GM19238 (cell line): ENCODE results near the gene BTG2.
"Not testable (repeated sequence)": the region's sequence is repeated elsewhere in the genome, so short reads cannot be mapped to it uniquely, and the experiment has no call there.

Experiments used
- DNase-seq: peaks from one replicate; pipeline ENCODE4 v3.0.0; 2011; ENCODE audit warnings: low spot score; ENCODE audit not compliant: insufficient read length

BTG2 gene

DNA sequence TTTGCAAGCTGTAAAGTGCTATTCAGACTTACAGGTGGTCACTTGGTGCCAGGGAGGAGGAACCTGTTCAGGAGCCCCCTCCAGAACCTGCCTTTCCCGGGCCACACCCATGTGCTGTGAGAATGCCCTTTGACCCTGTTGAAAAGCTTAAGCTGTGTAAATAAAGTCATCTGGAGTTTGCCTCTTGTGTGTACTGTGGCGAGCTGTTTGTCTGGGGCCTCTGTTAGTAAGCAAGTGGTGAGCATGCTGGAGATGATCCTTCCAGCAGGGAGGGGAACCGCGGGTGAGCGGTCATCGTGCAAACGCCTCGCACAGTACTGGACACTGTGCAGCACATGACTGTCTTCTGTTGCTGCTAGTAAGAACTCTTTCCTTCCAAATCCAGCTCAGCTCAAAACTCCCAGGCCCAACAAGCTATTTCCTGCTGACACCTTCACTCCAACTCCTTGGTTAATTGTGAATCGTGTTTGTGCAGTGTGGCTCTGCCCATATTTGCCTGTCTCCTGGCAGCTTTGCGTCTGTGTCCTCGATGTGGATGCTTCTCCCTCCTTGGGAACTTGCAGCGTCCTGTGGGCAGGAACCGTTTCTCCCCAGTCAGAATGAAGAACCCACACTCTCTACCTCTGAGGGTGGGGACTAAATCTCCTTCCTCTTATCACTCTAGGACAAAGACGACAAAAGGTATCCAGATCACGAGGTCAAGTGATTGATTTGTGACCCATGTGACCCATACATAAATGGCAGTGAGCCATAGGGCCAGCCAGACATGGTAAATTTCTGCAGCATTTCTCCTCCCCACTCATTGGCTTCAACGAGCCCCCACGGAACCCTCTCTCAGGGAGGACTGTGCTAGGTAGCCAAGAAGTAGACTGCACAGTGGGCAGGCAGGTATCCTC is 13.9 kb upstream of the BTG2 start:
- DNase-seq: no peak

DNA sequence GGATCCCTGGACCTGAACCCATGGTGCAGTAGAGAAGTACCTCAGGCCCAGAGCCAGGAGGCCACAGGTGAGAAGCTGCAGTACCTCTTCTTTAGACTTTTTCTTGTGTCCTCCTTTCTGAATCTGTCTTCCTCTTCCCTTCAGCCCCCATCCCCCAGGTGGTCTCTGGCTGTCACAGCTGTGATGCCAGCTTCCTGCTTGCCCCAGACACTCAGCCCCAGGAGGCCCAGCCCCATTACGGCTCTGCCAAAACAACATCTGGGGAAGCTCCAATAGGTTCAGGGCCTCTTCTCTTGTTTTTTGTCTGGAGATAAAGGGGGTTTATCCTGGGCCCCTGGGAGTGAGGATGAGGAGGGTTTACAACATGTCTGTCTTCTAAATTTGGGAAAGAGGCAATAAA is 9.5 kb upstream of the BTG2 start:
- no peak for DNase-seq

DNA sequence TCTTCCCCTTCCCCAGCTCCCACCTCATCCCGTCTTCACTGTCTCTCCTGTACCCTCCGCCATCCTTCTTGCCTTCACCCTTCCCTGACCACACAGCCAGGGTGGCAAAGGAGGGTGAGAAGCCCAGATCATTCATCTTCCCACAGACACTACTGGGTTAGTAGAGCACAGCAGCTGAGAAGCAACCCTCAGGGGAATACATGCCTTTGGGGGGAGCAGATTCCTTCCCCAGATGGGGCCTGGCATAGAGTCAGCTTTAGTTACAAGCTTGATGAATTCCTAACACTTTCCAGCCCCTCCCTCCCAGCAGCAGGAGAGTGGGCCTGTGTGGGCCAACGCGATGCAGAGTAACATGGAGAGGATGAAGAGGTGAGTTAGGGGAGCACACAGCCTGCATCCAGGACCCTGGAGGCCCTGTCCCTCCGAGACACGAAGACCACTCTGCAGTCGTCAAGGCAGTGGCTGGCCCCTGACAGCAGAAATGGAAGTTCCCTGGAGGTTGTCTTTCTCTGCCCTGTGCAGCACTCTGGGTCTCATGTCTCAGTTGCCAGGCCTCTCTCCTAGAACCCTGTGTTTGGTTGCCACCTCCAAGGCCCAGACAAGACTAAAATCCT is 8.8 kb upstream of the BTG2 start:
- no peak for DNase-seq

DNA sequence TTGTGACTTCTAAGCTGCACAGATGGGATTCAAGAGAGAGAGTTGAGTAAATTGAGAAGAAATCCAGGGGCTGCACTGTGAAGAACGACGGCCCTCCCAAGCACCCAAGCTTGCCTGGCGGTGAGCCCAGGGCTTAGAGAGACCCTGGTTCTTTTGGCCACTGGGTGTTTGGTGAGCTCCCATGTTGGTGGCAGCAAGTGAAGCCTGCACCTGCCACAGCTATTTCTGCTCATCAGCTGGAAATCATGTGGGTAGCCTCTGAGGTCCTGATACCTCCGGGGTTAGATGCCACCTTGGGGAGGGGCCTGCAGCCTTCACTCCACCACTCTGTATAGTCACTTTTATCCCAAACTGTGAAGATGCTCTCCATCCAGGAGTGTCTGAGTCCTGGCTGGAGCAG is 6.2 kb upstream of the BTG2 start:
- DNase-seq: no peak

DNA sequence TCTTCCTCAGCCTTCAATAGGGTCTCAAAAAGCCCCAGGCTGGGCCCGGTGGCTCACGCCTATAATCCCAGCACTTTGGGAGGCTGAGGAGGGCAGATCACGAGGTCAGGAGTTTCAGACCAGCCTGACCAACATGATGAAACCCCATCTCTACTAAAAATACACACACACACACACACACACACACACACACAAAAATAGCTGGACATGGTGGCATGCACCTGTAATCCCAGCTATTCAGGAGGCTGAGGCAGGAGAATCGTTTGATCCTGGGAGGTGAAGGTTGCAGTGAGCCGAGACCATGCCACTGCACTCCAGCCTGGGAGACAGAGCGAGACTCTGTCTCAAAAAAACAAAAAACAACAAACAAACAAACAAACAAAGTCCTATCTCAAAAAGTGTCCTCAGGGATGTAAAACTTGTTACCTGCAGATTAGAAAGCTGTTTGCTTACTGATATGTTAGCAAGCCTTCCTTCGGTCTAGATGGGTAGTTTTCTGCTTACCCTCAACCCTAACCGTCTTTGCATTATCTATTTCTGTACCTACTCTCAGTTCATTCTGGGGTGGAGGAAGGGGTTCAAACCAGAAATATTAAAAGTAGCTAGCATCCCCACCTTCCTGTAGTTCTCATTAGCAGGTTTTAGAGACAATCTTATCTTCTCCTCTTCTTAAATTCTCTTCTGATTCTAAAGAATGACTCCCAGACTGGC is 5.4 kb upstream of the BTG2 start:
- not testable (repeated sequence) for DNase-seq

DNA sequence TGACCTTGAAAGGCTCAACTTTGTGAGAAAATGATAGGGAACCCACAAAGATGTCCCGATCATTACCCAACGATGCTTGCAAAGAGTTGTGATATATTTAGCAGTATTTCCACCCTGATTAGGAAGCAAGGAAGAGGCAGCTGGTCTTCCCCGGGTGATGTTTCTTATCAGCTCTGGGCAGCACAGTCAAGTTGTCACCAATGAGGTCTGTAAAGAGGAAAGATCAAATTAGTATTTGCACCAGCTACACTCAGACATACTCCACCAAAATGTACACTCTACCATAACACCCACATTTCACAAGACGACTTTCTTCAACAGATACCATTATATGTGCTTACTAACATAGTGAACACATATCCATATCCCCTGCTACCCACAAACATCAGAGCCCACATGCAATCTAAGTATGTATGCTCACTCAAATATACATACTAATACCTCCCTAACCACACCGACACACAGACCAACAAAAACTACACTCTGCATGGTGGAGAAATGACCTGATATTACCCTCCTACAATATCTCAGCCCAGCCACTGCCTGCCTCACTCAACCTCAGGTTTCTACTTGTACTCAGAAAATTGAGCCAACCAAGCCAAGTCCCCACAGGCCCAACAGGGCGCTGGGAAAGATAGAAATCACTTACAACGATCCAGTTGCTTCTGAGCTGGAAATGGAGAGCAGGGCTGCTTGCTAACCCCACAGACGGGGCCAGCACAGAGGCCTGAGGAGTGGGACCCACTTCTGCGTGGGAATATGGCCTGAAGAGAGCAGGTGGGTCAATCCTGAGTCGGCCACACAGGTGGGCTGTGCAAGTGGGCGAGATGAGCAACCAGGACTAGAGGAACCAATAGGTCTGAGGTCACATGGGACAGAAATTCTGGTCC is 4.6 kb upstream of the BTG2 start:
- DNase-seq: no peak

DNA sequence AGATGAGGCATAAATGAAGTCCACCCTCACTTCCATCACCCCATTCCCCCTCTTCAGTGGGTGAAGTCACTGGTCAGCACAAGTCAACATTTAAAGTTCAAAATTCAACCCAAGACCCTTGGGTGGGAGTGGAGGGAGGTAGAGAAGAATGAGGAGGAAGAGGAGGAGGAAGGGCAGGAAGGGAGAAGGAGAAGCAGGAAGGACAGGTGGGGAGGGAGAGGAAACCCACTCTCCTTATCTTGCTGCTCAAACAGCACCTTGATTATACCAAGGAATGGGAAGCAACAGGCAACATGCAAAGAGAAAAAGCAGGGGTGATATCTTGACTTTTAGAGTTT is 4.0 kb upstream of the BTG2 start:
- no peak for DNase-seq

DNA sequence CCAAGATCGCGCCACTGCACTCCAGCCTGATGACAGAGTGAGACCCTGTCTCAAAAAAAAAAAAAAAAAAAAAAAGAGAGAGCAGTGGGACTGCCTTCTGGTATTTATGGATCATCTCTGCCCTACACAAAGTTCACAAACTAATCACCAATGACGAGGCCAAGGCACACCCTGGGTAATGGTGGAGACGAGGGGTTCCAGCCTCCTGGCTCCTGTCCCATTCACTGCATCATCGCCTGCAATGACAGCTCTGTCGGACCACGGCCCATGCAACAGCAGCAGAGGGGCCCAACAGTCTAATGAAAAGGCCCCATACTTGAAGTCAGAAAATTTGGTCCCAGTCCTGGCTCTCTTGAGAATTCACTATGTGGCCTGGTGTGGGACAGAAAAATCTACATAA is 2.9 kb upstream of the BTG2 start:
- no peak for DNase-seq

DNA sequence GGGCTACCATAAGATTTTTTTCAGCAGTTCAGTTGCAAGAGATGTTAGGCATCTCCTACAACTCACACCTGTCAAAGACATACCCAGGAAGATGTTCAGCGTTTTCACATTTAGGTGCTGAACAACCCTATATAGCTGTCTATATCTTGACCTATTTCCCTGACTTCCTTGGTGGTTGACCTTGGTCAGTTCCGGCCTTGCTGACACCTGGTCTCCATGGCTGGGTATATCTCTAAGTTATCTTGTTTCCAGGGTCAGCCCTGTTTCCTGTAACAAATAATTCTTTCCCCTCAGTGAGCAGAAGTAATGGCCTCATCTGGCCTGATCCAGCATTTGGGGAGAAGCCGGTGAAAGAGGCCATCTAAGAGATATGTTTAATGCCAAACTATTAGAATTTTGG is 2.4 kb upstream of the BTG2 start:
- DNase-seq: no peak

DNA sequence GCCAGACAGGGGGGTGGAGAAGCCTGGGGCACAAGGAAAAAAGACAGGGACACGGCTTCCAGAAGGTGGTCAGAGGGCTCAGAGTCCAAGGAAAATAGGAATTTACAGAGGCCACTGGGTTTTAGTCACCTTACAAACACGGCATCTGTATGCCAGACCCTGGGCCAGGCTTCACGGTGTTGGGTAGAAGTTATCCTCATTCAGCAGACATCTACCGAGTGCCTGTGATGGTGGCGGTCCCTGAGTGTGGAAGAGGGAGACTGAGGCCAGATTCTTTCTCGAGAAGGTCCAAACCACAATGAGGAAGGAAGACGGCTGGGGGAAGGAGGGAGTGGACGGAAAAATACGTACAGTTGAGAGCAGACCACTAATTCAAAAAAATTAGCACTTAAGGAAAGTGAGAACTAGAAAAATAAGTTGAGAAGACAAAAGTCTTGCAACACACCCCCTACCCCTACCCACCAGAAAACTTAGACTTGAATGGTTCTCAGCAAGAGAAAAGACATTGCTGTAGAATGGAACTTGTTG is 864 bp upstream of the BTG2 start:
- DNase-seq: no peak

DNA sequence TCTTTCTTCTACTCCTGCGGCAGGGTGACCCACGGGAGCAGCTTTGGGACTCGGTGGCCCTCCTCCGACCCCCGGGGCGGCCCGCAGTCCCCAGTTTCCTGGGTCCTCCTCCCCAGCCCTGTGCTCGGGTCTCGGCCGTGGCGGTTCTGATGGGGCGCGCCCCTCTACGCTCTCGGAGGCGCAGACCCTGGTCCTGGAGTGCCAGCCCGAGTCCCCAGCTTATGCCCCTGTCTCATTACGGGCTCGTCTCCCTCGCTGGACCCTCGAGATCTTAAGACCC is 430 bp downstream of the BTG2 start:
- no peak for DNase-seq

DNA sequence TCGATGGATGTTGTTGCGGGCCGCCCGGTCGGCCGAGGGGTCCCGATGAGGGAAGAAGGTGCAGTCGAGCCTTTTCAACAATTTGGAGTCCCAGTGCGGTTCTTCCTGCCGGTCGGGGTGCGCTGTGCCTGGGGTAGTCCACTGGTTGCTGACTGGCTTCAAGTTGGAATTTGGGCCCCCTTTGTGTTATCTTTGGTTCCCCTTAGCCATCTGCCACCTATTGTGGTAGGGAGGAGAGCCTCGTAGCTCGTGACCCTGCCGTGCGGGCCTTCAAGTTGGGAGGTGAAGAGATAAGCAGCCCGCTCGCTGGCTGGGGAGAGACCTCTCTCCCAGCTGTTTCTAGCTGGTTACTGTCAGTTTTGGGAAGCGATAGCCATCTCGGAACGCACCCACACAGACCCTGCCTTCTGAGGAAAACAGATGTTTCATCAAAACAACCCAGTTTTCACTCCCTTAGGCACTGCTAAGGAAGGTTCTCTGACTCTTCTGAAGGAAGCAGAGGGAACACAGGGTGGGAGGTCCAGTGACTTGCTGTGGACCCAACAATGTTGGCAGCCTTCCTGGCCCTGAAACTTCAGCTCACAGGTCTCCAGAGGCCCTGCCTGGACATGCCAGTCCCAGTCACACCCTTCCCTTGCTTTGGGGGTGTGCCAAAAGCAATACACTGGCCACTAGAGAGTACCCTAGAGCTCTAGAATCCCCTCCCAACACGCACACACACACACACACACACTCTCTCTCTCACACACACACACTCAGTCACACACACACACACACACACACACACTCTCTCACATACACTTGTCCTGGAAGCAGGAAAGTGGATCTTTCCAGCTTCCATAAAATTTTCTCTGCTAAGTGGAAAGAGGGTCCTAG is 1.0 kb downstream of the BTG2 start:
- no peak for DNase-seq

DNA sequence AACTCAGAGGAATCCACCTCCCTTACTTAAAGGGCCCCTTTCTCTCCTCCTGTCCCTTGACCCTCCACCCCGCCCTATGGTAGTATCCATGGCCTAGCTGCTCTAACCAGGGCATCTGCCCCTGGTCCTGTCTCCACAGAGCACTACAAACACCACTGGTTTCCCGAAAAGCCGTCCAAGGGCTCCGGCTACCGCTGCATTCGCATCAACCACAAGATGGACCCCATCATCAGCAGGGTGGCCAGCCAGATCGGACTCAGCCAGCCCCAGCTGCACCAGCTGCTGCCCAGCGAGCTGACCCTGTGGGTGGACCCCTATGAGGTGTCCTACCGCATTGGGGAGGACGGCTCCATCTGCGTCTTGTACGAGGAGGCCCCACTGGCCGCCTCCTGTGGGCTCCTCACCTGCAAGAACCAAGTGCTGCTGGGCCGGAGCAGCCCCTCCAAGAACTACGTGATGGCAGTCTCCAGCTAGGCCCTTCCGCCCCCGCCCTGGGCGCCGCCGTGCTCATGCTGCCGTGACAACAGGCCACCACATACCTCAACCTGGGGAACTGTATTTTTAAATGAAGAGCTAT is 1.7 kb downstream of the BTG2 start:
- DNase-seq: no peak

DNA sequence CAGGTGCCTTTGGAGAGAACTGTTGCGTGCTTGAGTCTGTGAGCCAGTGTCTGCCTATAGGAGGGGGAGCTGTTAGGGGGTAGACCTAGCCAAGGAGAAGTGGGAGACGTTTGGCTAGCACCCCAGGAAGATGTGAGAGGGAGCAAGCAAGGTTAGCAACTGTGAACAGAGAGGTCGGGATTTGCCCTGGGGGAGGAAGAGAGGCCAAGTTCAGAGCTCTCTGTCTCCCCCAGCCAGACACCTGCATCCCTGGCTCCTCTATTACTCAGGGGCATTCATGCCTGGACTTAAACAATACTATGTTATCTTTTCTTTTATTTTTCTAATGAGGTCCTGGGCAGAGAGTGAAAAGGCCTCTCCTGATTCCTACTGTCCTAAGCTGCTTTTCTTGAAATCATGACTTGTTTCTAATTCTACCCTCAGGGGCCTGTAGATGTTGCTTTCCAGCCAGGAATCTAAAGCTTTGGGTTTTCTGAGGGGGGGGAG is 2.4 kb downstream of the BTG2 start:
- no peak for DNase-seq

DNA sequence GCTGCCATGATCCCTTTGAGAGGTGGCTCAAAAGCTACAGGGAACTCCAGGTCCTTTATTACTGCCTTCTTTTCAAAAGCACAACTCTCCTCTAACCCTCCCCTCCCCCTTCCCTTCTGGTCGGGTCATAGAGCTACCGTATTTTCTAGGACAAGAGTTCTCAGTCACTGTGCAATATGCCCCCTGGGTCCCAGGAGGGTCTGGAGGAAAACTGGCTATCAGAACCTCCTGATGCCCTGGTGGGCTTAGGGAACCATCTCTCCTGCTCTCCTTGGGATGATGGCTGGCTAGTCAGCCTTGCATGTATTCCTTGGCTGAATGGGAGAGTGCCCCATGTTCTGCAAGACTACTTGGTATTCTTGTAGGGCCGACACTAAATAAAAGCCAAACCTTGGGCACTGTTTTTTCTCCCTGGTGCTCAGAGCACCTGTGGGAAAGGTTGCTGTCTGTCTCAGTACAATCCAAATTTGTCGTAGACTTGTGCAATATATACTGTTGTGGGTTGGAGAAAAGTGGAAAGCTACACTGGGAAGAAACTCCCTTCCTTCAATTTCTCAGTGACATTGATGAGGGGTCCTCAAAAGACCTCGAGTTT is 3.1 kb downstream of the BTG2 start:
- DNase-seq: no peak

DNA sequence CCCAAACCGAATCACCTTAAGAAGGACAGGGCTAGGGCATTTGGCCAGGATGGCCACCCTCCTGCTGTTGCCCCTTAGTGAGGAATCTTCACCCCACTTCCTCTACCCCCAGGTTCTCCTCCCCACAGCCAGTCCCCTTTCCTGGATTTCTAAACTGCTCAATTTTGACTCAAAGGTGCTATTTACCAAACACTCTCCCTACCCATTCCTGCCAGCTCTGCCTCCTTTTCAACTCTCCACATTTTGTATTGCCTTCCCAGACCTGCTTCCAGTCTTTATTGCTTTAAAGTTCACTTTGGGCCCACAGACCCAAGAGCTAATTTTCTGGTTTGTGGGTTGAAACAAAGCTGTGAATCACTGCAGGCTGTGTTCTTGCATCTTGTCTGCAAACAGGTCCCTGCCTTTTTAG is 3.6 kb downstream of the BTG2 start:
- no peak for DNase-seq

DNA sequence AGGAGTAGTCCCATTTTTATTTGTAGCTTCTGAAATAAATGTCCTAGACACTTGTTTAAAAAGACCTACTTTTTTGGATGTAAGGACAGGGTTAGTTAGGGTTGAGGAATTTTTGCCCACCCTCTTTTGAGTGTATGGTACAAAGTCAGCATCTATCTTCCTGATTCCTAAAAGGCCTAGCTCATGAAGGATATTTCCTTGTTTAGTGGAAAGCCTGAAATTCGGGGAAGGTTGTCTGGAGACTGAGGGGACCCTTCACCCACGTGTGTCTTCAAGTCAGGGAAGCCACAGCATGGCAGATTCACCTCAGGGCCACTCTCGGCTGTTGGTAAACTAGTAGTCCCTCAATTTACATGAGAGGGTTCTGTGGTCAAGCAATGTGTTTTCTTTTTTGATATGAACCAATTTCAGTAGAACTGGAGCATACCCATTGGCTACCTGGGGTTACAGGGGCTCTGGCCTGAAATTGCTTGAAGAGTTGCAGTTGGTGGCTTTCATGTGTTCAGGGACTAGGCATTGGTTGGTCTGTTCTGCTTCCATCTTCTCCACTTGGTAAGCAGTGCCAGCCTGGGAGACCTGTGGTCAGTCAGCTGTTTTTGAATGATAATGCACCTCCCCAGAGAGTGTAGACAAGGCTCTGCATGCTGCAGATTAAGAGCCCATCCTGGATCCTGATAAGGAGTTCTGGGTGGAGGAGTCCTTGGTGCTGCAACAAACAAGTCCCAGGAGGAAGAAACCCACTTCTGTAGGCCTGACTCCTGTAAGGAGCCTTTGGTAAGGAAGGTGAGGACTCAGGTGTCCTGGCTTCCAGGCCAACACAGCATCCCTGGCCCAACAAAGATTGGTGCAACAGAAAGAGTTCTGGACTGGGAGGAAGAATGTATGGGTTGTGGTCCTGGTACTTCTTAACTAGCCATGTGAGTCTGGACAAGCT is 6.3 kb downstream of the BTG2 start:
- DNase-seq: no peak

DNA sequence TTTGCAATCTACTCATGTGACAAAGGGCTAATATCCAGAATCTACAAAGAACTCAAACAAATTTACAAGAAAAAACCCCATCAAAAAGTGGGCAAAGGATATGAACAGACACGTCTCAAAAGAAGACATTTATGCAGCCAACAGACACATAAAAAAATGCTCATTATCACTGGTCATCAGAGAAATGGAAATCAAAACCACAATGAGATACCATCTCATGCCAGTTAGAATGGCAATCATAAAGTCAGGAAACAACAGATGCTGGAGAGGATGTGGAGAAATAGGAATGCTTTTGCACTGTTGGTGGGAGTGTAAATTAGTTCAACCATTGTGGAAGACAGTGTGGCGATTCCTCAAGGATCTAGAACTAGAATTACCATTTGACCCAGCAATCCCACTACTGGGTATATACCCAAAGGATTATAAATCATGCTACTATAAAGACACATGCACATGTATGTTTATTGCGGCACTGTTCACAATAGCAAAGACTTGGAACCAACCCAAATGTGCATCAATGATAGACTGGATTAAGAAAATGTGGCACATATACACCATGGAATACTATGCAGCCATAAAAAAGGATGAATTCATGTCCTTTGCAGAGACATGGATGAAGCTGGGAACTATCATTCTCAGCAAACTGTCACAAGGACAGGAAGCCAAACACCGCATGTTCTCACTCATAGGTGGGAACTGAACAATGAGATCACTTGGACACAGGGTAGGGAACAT is 8.9 kb downstream of the BTG2 start:
- DNase-seq: not testable (repeated sequence)
